Inferior parietal cortex (tissue), 1 donor: ENCODE results near the gene XDH.

Experiments used
- DNase-seq: peaks from one replicate; pipeline ENCODE4 v3.0.0-alpha.2; 2016; ENCODE audit errors: extremely low spot score

XDH gene

GRCh38 chr2:31414601-31415241 lies at the start of gene XDH:
TSS of gene XDH (minus strand) at chr2:31414742. CDS start at chr2:31414666, 76 bp downstream.
- no peak for DNase-seq

DNA sequence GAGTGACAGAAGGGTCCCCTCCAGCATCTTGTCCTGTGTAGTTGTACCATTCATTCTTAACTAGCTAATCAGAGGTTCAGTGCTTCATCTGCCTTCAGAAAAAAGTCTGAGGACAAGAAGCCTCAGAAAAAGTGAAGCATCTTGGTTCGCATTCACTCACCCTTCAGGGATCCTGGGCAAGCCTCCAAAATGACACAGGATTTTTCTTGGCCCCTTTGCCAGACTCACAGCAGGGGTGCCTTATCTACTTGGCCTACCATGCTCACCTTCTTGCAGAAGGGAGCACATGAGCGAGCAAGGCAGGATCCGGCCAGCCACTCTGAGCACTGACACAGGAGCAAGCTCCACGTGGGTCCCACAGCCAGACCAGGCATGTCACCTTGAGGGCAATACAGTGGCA lies 43.1 kb upstream of the XDH start:
- no peak for DNase-seq

DNA sequence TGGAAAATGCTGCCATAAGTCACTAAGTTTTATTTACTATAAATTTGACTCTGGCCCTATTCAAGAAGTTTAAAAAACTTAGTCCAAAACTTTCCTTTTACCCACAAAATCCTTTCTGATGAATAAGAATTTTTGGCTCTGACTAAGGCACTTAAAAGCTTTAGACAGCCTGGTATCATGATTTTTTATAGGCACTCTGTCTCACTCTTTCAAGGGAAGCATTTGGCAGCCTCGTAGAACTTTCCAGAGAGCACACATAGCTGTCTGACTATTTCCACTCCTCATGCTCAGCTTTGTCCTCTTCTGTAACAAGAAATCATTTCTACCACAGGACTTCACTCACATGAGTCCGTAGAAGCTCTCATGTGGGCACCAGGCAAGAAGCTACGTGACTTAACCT lies 32.3 kb upstream of the XDH start:
- no peak for DNase-seq

DNA sequence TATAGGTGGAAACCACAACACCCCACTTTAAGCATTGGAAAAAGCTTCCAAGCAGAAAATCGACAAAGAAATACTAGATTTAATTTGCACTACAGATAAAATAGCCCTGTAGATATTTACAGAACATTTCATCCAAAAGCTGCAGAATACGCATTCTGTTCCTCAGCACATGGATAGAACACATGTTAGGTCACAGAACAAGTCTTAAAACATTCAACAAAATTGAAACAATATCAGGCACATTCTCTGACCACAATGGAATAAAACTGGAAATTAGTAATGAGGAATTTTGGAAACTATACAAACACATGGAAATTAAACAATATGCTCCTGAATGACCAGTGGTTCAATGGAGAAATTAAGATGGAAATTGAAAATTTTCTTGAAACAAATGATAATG lies 27.8 kb upstream of the XDH start:
- no peak for DNase-seq

- no peak for DNase-seq
These were observed 26.2 kb upstream of the XDH start for GRCh38 chr2:31440764-31441163.

DNA sequence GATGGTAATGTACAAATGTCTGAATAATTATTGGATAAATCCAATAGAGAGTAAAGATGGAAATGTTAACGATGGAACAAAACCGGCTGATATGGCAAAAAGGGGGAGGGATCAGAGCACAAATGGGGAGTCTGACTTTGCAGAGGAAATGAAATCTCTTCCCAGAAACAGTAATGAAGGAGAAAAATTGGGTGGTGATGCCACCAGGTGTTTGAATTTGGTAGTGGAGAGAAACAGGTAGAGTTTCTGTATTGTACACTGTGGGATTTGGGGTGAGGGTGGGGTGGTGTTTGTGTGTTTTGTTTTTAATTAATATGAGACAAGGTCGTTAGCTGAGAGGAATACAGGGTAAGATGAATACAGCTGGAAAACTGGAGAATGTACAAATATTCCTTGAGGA lies 20.4 kb upstream of the XDH start:
- no peak for DNase-seq

DNA sequence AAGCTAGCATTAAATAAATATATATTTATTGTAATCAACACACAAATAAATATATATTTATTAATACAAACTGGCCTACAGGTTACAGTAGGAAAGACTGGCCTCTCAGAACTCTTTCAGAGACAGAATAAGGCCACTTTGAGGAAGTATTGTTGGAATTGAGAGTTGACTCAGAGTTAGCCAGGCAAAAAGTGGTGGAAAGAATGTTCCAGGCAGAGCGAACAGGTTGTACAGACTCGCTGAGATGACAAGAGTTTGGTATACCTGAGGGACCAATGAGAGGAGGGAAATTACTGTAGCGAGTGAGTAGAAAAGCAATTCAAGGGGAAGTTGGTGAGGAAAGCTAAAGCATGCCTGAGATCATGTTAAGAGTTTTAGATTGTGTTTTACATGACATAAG lies 19.0 kb upstream of the XDH start:
- no peak for DNase-seq

GRCh38 chr2:31430439-31431165 lies 16.1 kb upstream of the XDH start:
- no peak for DNase-seq

- no peak for DNase-seq
These were observed 15.4 kb upstream of the XDH start for GRCh38 chr2:31429759-31430438.

GRCh38 chr2:31429040-31429439 lies 14.5 kb upstream of the XDH start:
- no peak for DNase-seq

GRCh38 chr2:31428001-31428418 lies 13.5 kb upstream of the XDH start:
- DNase-seq, result no peak

DNA sequence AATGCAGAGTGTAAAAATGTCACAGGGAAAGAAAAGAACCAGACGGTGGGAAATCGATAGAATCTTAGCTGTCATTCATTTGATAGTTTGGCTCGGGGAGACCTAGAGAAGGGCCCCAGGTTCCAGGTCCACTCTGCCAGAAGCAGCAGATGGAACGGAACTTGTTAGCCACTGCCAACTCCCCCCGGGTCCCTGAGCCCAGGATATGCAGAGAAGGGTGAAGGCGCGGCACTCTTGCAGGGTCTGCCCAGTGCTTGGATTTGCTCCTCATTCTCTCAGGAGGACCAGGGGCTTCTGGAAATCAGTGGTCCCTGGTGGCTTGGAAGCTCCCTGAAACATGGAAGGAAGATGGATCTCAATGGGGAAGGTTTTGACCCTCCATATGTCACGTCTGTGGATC lies 11.6 kb upstream of the XDH start:
- no peak for DNase-seq

- DNase-seq, result no peak
These were observed 7.1 kb upstream of the XDH start for GRCh38 chr2:31421634-31422033.

- DNase-seq, result no peak
These were observed 6.4 kb upstream of the XDH start for GRCh38 chr2:31420936-31421335.

DNA sequence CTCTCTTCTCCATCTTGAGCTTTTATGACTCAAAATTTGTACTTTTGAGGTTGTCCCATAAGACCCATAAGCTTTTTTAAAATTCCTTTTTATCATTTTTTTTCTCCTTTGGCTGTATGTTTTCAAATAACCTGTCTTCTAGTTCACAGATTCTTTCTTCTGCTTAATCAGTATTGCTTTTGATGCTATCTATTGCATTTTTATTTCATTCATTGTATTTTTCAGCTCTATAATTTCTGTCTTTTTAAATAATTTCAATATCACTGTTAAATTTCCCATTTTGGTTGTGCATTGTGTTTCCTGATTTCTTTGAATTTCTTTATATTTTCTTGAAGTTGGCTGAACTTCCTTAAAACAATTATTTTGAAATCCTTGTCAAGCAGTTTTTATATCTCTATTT lies 4.8 kb upstream of the XDH start:
- no peak for DNase-seq

DNA sequence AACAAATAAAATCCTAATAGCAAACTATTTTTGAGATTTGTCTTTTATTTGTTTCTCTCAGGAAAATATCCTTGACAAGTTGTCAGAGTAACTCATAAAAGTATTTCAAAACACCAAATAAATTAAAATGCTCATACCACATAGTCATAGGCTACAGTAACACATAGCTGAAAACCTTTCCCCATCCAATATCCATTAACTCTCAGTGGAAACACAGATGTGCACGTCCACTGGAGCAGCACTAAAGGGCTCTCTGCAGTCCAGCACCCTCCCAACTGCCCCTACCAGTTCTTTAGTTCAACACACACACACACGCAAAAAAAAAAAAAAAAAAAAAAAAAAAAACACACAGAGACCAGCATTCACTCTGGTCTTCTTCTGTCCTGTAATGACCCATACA lies 879 bp upstream of the XDH start:
- DNase-seq, result no peak

GRCh38 chr2:31413862-31414550 lies 536 bp downstream of the XDH start:
- no peak for DNase-seq

DNA sequence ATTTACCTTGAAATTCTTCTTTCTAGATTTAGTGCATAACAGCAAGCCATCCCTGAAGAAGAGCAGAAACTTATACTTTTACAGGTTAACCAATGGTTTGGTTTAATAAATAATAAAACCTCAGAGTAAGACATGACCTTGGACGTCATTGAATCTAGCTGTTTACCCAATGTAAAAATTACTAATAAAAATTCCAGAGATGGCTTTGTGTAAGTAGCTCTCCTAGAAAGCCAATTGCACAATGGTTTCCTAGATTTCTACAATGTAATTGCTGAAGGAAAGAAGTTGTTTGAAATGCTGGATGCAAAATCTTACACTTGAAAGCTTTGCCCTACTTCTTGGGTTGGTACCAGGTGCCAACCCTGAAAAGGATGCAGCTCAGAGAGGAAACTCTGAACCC lies 1.5 kb downstream of the XDH start:
- no peak for DNase-seq

DNA sequence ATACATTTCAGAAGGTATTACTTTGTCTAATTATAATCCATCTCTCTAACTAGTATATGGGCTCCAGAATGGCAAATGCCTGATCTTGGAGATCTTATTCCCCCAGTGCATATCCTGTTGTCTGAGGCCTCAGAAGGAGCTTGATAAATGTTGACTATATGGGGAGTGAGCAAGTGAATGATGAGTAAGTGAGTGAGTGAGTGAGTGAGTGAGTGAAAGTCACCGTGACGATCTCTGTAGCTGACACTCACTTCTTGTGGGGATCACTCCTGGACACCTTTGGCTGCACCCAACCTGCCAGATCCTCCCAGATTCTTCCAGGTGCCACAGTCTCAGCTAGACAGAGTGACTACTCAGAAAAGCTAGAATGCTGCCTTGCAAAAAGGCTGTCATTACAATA lies 2.8 kb downstream of the XDH start:
- DNase-seq, result no peak

GRCh38 chr2:31406593-31407385 lies 7.8 kb downstream of the XDH start:
- DNase-seq, result no peak

DNA sequence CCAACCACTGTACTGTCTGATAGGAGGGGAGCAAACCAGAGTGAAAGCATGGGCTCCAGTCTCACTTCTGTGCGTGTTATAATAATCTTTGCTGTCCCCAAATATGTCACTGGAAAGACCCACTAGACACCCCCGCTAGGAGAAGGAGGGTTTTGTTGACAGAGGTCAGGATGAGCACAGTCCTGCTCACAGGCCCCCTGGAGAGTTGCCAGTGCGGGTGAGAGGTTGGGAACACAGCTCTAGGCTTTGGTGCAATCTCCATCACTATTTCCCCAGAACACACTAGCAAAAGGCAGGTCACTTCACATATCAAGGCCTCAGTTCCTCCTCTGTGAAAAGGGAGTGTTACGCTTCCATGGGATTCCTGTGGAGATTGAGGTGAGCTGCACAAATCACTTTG lies 9.7 kb downstream of the XDH start:
- DNase-seq, result no peak

- no peak for DNase-seq
These were observed 10.2 kb downstream of the XDH start for GRCh38 chr2:31404302-31404701.
